ENCODE measurements around the gene KRTAP21-2.
"Not testable (repeated sequence)": the region's sequence is repeated elsewhere in the genome, so short reads cannot be mapped to it uniquely, and the experiment has no call there.

Gene KRTAP21-2

GRCh38 chr21:30747159-30747558 is at the start of gene KRTAP21-2:
Gene KRTAP21-2 (minus strand): TSS chr21:30747259. CDS start chr21:30747202, 57 bp downstream.
- DNase-seq (ENCODE audit: low spot score): no peak

DNA sequence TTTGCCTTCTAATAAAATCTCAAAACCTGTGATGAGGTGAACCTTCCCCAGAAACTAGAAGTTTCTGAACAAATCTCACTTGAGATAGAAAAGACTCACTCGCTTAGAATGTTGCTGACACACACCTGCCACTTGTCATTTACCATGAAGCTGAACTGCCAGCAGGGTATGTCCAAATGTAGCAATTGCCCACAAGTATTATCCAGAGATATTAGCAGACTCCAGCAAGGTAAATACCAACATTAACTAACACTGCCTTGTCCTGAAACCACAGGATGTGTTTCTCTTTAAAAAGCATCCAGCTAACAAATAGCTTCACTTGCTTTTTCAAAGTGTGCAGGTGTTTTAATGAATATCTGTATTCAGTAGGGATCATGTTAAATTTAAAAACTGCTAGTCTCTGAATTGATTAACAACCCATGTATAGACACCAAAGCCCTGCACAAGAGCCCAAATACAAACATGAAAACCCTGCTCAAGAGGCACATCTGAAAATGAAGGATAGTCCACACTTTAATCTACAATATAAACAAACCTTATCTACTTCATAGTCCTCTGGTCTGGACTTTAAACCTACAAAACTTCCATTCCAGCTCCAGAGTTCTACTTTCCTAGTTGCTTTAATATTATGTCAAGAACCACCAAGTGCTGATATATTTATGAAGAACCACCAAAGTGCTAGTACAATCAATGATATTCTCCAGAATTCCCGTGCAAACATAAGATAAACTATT is 46.7 kb upstream of the KRTAP21-2 start:
- DNase-seq (ENCODE audit: low spot score): no peak

DNA sequence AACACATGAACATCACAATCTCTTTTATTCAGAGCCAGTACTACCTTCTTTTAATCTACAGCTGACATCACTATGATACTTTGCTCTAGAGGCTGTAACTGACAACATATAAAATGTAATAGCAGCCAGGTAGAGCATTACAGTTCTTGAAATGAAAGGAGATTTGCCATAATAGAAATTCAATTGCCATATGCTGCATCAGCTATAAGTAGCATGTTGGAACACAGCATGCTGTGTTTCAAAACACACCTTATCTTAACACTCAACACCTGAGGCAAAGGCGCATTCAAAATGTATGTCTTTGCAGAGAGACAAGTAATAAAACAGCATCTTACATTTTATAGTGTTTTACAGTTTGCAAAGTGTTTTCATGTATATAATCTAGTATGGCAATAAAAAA is 32.2 kb upstream of the KRTAP21-2 start:
- DNase-seq (ENCODE audit: low spot score): no peak

GRCh38 chr21:30769724-30770431 is 22.8 kb upstream of the KRTAP21-2 start:
- no peak for DNase-seq (ENCODE audit: low spot score)

- no peak for DNase-seq (ENCODE audit: low spot score)
Observed at GRCh38 chr21:30760776-30761175, 13.7 kb upstream of the KRTAP21-2 start.

DNA sequence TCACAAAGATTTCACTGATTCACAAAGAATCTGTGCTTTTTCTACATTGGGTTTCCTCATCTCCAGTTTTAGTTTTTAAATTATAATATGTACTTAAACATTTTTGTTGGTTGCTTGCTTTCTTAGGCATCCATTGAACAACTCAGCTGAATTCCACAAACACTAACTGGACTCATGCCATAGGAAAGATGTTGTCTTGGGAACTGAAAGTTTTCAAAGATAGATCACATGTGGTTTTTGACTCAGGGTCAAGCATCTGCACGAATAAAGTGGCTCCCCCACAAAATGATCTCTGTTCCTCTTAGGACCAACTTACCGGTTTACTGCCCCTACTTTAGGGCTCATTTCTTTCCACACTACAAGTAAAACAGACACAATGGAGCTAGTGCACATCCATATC is 11.2 kb upstream of the KRTAP21-2 start:
- DNase-seq (ENCODE audit: low spot score): no peak

DNA sequence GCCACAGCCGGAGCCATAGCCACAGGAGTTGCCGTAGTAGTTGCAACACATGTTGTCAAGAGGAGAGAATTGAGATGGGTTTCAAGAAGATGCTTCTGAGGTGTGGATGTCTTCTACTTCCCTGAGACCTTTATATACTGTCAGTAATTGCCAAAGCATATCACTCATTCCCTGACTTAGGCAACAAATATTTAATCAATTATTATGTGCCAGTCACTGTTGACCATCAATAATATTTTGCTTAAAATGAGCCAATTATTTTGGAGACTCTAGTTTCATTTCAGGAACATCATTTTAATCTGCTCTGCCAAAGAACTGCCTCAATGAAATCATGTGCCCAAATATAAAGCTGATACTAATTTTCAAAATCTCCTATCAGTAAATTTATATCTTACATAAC is 8.3 kb upstream of the KRTAP21-2 start, which contains the start of gene KRTAP21-1:
Gene KRTAP21-1, minus strand, starts transcription at position 101 of the 400 bp plus-strand sequence. Its CDS starts 50 bp downstream, at position 51.
- not testable (repeated sequence) for DNase-seq (ENCODE audit: low spot score)

DNA sequence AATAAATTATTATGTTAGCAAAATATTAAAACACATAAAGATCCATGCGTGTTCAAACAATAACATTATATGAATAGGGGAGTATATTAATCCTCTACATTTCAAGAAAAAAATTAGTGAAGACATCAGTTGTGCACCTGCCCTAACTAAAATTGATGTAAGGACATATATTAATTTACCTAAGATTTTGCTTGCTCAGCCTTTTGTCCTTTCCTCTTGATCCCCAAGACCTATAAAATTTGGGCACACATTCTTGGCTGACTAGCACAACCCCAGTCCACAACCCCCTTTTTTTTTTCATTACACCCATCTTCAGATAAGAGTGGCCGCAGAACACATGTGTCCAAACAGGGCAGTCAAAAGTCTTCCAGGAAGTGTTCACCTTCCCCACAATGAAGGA is 6.6 kb downstream of the KRTAP21-2 start:
- no peak for DNase-seq (ENCODE audit: low spot score)

DNA sequence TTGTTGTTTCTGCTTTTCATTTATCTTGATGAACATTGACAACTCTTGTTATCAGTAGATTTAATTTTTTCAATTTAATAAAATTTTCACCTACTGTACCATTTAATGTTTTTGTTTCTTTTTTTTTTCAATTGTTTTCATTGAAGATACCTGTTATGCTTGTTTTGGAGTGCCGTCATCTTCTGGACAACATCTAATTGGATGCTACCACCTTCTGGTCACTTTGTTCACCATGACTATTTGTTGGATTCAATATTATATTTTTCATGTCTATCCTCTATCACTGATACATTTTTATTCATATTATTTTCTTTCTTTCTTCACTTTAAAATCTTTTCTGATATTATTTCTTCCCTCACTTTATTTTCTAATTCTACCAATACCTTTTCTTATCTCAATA is 14.0 kb downstream of the KRTAP21-2 start:
- no peak for DNase-seq (ENCODE audit: low spot score)

GRCh38 chr21:30726726-30727125 is 20.3 kb downstream of the KRTAP21-2 start:
- DNase-seq (ENCODE audit: low spot score): no peak

- peak; percentile 57 for DNase-seq (ENCODE audit: low spot score)
Observed at GRCh38 chr21:30719401-30719800, 27.7 kb downstream of the KRTAP21-2 start.

DNA sequence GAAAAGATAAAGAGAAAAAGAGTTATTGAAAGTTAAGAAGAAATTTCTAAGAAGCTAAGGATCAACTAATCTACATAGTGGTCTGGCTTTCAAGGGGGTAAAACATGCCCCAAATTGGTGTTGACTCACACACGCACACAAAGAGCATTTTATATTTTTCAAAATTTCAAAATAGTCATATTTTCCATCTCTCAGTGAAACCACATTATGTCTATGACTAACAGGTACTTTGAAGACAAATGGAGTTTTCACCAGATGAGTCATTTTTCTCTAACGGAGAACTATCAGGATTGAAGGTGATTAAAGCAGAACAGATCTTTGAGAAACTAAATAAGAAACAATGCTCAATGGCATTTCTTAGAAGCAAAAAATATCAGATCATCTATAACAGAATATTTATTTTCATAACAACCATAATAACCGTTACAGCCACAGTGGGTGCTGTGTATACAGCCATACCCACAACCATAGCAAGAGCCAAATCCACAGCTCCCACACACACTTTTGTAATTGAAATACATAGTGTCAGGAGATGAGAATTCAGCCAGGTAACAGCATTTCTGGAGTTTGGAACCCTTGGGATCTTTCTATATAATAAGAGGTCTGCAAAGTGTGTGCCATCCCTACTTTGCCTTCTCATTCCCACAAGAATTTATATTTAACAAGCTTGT is 28.7 kb downstream of the KRTAP21-2 start, which contains the start of gene KRTAP21-3:
Gene KRTAP21-3, minus strand, starts transcription at position 539 of the 671 bp plus-strand sequence. Its CDS starts 18 bp downstream, at position 521.
- DNase-seq (ENCODE audit: low spot score): peak; percentile 42

DNA sequence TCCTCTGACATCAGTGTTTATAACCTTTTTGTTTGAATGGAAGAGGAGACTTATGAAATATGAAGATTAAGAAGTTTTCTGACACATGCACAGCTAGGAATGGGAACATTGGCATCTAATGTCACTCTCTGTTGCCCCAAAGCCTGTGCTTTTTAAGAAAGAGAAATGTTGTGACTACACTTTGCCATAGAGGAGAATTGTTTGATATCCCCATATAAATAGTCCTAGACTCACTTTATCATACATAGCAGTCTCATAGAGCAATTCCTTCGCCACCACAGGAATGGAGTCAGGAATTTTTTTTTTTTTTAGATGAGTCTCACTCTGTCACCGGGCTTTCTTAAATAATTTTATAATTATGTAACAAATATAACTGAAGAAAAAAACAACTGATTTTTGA is 30.0 kb downstream of the KRTAP21-2 start:
- no peak for DNase-seq (ENCODE audit: low spot score)

DNA sequence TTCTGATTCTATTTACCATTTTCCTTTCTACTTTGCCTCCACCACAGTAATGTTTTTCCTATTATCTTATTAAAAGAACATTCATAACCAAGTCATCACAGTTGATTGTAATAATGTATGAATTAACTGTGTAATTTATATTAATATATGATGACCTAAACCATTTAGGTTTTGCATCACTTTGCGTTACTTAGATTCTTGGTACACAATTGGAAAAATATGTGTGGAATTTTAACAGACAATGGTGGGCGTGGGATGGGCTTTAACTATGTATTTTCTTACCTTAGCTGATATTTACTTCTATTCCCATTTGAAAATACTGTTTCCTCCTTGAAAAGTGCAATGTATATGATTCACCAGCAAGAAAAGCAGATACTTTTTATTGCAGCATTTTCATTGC is 32.1 kb downstream of the KRTAP21-2 start:
- no peak for DNase-seq (ENCODE audit: low spot score)

- no peak for DNase-seq (ENCODE audit: low spot score)
Observed at GRCh38 chr21:30714456-30714855, 32.6 kb downstream of the KRTAP21-2 start.

GRCh38 chr21:30713766-30714165 is 33.3 kb downstream of the KRTAP21-2 start:
- DNase-seq (ENCODE audit: low spot score): no peak

DNA sequence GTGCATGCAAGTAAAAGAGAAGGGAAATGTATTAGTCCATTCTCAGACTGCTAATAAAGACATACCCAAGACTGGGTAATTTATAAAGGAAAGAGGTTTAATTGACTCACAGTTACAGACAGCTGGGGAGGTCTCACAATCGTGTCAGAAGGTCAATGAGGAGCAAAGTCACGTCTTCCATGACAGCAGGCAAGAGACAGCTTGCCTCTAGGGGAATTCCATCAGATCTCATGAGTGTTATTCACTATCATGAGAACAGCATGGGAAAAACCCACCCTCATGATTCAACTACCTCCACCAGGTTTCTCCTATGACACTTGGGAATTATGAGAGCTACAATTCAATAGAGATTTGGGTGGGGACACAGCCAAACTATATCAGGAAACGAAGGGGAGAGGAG is 36.6 kb downstream of the KRTAP21-2 start:
- DNase-seq (ENCODE audit: low spot score): no peak

- no peak for DNase-seq (ENCODE audit: low spot score)
Observed at GRCh38 chr21:30707409-30707808, 39.6 kb downstream of the KRTAP21-2 start.

Measured in putamen (tissue), 1 donor.